ENCODE measurements around the gene RALB.

RALB gene

GRCh38 chr2:120252225-120253020 is at the start of gene RALB:
RALB (plus strand) TSS chr2:120252852; CDS start chr2:120278665, 25,813 bp downstream.
- peak within 1 kb of the TSS; percentile 99 for H3K4me3 Mint-ChIP-seq
- peaks cover 6% of the 10 kb centered on the region for H3K36me3 Mint-ChIP-seq

GRCh38 chr2:120203251-120204021 is 49.2 kb upstream of the RALB start:
- Mint-ChIP-seq H3K27ac (no peak overlapping the region), H3K4me1 (ENCODE audit: low read depth) (no peaks in the 10 kb centered on the region), H3K27me3 (no peaks in the 10 kb centered on the region), H3K9me3 (ENCODE audit: low read depth) (peaks cover 1% of the 10 kb centered on the region), H3K4me3 (no peak overlapping the region), H3K36me3 (peaks cover 2% of the 10 kb centered on the region)

More at GRCh38 chr2:120252225-120253020, at the start of gene RALB:
- Mint-ChIP-seq H3K27me3 (no peaks in the 10 kb centered on the region), H3K27ac (peak within 1 kb of the TSS; percentile 91), H3K4me1 (ENCODE audit: low read depth) (peaks cover 47% of the 10 kb centered on the region), H3K9me3 (ENCODE audit: low read depth) (no peaks in the 10 kb centered on the region)

- H3K4me3 Mint-ChIP-seq = no peak overlapping the region
- no peaks in the 10 kb centered on the region for H3K36me3 Mint-ChIP-seq
- no peaks in the 10 kb centered on the region for H3K4me1 Mint-ChIP-seq (ENCODE audit: low read depth)
- H3K27me3 Mint-ChIP-seq = no peaks in the 10 kb centered on the region
- H3K27ac Mint-ChIP-seq = no peak overlapping the region
- H3K9me3 Mint-ChIP-seq (ENCODE audit: low read depth) = no peaks in the 10 kb centered on the region
These were observed 48.6 kb upstream of the RALB start for GRCh38 chr2:120204022-120204405.

- Mint-ChIP-seq H3K36me3 (no peaks in the 10 kb centered on the region), H3K4me3 (no peak overlapping the region), H3K27ac (no peak overlapping the region), H3K9me3 (ENCODE audit: low read depth) (no peaks in the 10 kb centered on the region), H3K4me1 (ENCODE audit: low read depth) (peaks cover 1% of the 10 kb centered on the region), H3K27me3 (no peaks in the 10 kb centered on the region)
These were observed 48.2 kb upstream of the RALB start for GRCh38 chr2:120204417-120204816.

- Mint-ChIP-seq H3K4me1 (ENCODE audit: low read depth) (peaks cover 3% of the 10 kb centered on the region), H3K36me3 (no peaks in the 10 kb centered on the region), H3K27me3 (no peaks in the 10 kb centered on the region), H3K9me3 (ENCODE audit: low read depth) (no peaks in the 10 kb centered on the region), H3K4me3 (no peak overlapping the region), H3K27ac (no peak overlapping the region)
These were observed 47.5 kb upstream of the RALB start for GRCh38 chr2:120204945-120205670.

- Mint-ChIP-seq H3K27me3 (no peaks in the 10 kb centered on the region), H3K4me1 (ENCODE audit: low read depth) (peaks cover 3% of the 10 kb centered on the region), H3K27ac (no peak overlapping the region), H3K4me3 (no peak overlapping the region), H3K9me3 (ENCODE audit: low read depth) (no peaks in the 10 kb centered on the region), H3K36me3 (no peaks in the 10 kb centered on the region)
These were observed 46.5 kb upstream of the RALB start for GRCh38 chr2:120206022-120206581.

- Mint-ChIP-seq H3K4me3 (no peak overlapping the region), H3K27ac (no peak overlapping the region), H3K27me3 (no peaks in the 10 kb centered on the region), H3K9me3 (ENCODE audit: low read depth) (no peaks in the 10 kb centered on the region), H3K36me3 (no peaks in the 10 kb centered on the region), H3K4me1 (ENCODE audit: low read depth) (peaks cover 3% of the 10 kb centered on the region)
These were observed 44.0 kb upstream of the RALB start for GRCh38 chr2:120208381-120209353.

- Mint-ChIP-seq H3K4me3 (no peak overlapping the region), H3K27ac (no peak overlapping the region), H3K27me3 (no peaks in the 10 kb centered on the region), H3K36me3 (no peaks in the 10 kb centered on the region), H3K9me3 (ENCODE audit: low read depth) (no peaks in the 10 kb centered on the region), H3K4me1 (ENCODE audit: low read depth) (peaks cover 3% of the 10 kb centered on the region)
These were observed 43.0 kb upstream of the RALB start for GRCh38 chr2:120209427-120210269.

GRCh38 chr2:120210270-120210693 is 42.4 kb upstream of the RALB start:
- Mint-ChIP-seq H3K27ac (no peak overlapping the region), H3K4me3 (no peak overlapping the region), H3K36me3 (no peaks in the 10 kb centered on the region), H3K4me1 (ENCODE audit: low read depth) (peaks cover 3% of the 10 kb centered on the region), H3K9me3 (ENCODE audit: low read depth) (no peaks in the 10 kb centered on the region), H3K27me3 (no peaks in the 10 kb centered on the region)

GRCh38 chr2:120218181-120218580 is 34.5 kb upstream of the RALB start:
- peaks cover 28% of the 10 kb centered on the region for H3K4me1 Mint-ChIP-seq (ENCODE audit: low read depth)
- H3K27me3 Mint-ChIP-seq = no peaks in the 10 kb centered on the region
- H3K27ac Mint-ChIP-seq = no peak overlapping the region
- peaks cover 39% of the 10 kb centered on the region for H3K36me3 Mint-ChIP-seq
- H3K4me3 Mint-ChIP-seq = no peak overlapping the region
- no peaks in the 10 kb centered on the region for H3K9me3 Mint-ChIP-seq (ENCODE audit: low read depth)

GRCh38 chr2:120219291-120219690 is 33.4 kb upstream of the RALB start:
- Mint-ChIP-seq H3K27ac (no peak overlapping the region), H3K9me3 (ENCODE audit: low read depth) (no peaks in the 10 kb centered on the region), H3K36me3 (peaks cover 39% of the 10 kb centered on the region), H3K27me3 (no peaks in the 10 kb centered on the region), H3K4me3 (no peak overlapping the region), H3K4me1 (ENCODE audit: low read depth) (peaks cover 35% of the 10 kb centered on the region)

- H3K4me1 Mint-ChIP-seq (ENCODE audit: low read depth) = peaks cover 39% of the 10 kb centered on the region
- no peak overlapping the region for H3K4me3 Mint-ChIP-seq
- H3K27me3 Mint-ChIP-seq = no peaks in the 10 kb centered on the region
- H3K9me3 Mint-ChIP-seq (ENCODE audit: low read depth) = no peaks in the 10 kb centered on the region
- no peak overlapping the region for H3K27ac Mint-ChIP-seq
- peaks cover 39% of the 10 kb centered on the region for H3K36me3 Mint-ChIP-seq
These were observed 32.9 kb upstream of the RALB start for GRCh38 chr2:120219766-120220165.

- Mint-ChIP-seq H3K36me3 (peaks cover 39% of the 10 kb centered on the region), H3K27ac (peak overlapping the region; percentile 46)
These were observed 31.9 kb upstream of the RALB start for GRCh38 chr2:120220756-120221155.

More at GRCh38 chr2:120220756-120221155, 31.9 kb upstream of the RALB start:
- Mint-ChIP-seq H3K27me3 (no peaks in the 10 kb centered on the region), H3K4me3 (peak overlapping the region; percentile 80), H3K9me3 (ENCODE audit: low read depth) (no peaks in the 10 kb centered on the region), H3K4me1 (ENCODE audit: low read depth) (peaks cover 40% of the 10 kb centered on the region)

Measured in activated naive CD8-positive, alpha-beta T cell (primary cell).